Measurements from ENCODE around the gene FLOT1. TPM values are rescaled to one million over a fixed set of nuclear protein-coding genes. Genes with fewer than 3 reads are reported as not detected.

FLOT1 gene
- total RNA-seq, 1 experiment from 2014 or later, result 110 TPM

DNA sequence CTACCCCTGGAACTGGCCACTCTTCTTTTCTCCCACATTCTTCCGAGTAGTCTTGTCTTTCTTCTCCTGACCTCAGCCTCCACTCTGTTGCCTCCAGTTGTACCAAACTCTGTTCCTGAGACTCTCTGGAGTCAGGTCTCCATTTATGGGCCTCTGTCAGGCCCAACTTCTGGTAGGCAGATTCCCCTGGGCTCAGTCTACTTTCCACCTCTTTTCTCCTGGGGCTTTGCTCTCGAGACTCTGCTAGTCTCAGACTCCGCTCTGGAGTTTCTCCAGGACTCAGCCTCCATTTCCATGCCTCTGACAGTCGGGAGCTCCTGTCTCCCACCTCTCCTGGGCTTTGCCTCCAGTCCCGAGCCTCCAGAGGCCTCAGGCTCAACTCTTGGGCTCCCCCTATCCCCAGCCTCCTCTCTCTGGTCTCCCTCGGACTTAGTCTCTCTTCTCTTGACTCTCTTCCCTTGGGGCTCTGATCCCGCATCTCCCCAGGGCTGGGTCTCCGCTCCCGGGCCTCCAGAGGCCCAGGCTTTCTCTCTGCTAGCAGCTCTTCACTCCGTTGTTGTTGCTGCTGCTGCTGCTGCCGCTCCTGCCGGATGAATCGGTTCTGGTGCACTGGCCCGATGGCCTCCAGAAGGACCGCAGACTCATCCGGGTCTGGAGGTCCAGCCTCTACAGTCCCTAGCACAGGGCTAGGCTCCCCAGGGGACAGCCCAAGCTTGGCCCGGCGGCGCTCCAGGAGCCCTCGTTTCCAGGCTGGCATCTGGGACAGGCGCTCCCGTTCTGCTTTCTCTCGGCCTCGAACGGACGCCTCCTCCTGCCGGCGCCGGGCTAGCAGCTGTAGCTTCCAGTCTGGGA, 57.1 kb downstream of the FLOT1 start:
- Mint-ChIP-seq H3K27me3 (ENCODE audit: low read depth) (no peaks in the 10 kb centered on the region), H3K36me3 (peaks cover 3% of the 10 kb centered on the region), H3K9me3 (no peaks in the 10 kb centered on the region), H3K4me1 (peaks cover 68% of the 10 kb centered on the region), H3K27ac (peak overlapping the region; percentile 7; the same call in 1 of the 2 replicates), H3K4me3 (peak overlapping the region; percentile 80)
- ChIA-PET CTCF (interaction anchor here (0.6 to 9.7 kb wide), 5 partner anchors 9 to 45 kb away, joined by 3 to 131 read pairs (median 5); partner anchors contain the start of gene MDC1), POLR2A (interaction anchor here (0.5 kb wide), 1 partner anchor 17 kb away, joined by 4 read pairs; no protein-coding TSS in a partner anchor)
- ATAC-seq (no peak), DNase-seq (ENCODE audit: low spot score) (no peak)
- TF ChIP-seq FOXJ3 (CRISPR knock-in tag; IDR thresholded peaks at IDR 0.05; ENCODE audit: borderline replicate concordance), result no peak
- peak; percentile 20; the same call in 1 of the 2 replicates for TF ChIP-seq ZNF121 (CRISPR knock-in tag; IDR thresholded peaks at IDR 0.05)
- TF ChIP-seq, protein P1, sequence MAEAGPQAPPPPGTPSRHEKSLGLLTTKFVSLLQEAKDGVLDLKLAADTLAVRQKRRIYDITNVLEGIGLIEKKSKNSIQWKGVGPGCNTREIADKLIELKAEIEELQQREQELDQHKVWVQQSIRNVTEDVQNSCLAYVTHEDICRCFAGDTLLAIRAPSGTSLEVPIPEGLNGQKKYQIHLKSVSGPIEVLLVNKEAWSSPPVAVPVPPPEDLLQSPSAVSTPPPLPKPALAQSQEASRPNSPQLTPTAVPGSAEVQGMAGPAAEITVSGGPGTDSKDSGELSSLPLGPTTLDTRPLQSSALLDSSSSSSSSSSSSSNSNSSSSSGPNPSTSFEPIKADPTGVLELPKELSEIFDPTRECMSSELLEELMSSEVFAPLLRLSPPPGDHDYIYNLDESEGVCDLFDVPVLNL (CRISPR knock-in tag; IDR thresholded peaks at IDR 0.05; ENCODE audit: borderline replicate concordance, low read depth), result no peak

DNA sequence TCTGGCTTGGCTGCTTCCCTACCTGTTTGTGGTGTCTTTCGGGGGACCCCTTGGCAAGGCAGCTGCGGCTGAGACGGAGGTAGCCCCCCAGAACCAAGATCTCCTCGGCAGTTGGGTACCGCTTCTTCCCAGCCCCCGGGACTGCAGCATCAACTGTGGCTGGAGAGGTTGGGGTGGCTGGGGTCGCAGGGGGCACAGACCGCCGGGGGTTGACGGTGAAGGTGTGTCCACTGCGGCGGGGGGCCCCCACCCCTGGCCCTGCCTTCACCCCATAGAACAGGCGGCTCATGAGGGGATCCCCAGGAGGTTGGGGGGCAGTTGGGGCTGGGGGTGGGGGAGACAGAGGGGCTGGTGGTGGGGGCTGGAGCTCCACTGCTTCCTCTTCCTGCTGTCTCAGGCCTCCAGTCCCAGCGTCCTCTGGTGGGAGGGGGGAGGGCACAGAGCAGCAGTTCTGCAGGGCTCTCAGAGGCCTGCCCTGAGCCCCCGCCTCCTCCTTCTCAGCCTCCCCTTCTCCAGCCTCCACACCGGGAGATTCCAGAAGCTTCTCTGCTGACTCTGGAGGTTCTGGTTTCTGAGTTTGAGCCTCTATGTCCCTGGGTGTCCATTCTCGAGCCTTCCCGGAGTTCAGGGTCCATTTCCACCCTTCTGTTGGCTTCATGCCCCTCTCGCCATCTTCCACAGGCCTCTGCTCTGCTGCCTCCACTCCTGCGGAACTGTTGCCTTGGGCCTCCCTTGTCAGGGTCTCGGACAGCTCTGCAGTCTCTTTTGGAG, 57.9 kb downstream of the FLOT1 start:
- no peak for ATAC-seq
- CTCF ChIA-PET, result interaction anchor here (0.6 to 9.7 kb wide), 6 partner anchors 10 to 163 kb away, joined by 3 to 131 read pairs (median 4); partner anchors contain the start of gene MDC1
- TF ChIP-seq TP53 (CRISPR knock-in tag; IDR thresholded peaks at IDR 0.05) (no peak), IRF2 (CRISPR knock-in tag; IDR thresholded peaks at IDR 0.05; ENCODE audit: borderline replicate concordance, low read depth) (no peak), KAT7 (CRISPR knock-in tag; IDR thresholded peaks at IDR 0.05; ENCODE audit: borderline replicate concordance) (no peak), NR1H2 (CRISPR knock-in tag; IDR thresholded peaks at IDR 0.05) (no peak), SMAD4 (CRISPR knock-in tag; IDR thresholded peaks at IDR 0.05) (no peak)
- Mint-ChIP-seq H3K36me3 (peaks cover 3% of the 10 kb centered on the region), H3K9me3 (no peaks in the 10 kb centered on the region), H3K4me3 (peak overlapping the region; percentile 80), H3K27ac (peak overlapping the region; percentile 7; the same call in 1 of the 2 replicates), H3K4me1 (peaks cover 68% of the 10 kb centered on the region), H3K27me3 (ENCODE audit: low read depth) (no peaks in the 10 kb centered on the region)
- POLR2A ChIA-PET, result interaction anchor here (1.4 kb wide), 1 partner anchor 36 kb away, joined by 4 read pairs; no protein-coding TSS in a partner anchor
- no peak for DNase-seq (ENCODE audit: low spot score)

DNA sequence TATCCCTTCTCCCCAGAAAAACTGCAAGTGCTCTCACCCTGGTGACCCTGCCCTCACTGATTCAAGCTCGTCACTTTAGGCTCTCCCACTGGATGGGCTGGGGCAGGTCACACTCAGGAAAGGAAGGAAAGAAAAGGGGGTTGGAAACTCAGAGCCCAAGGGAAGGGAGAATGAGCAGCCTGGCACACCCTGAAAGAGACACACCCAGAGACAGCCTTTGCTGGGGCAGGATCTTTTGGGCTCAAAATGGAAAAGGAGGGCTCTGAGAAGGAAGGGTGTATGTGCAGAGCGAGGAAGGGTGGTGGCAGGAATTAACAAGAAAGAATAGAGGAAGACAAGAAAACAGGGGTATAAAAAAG, 58.5 kb downstream of the FLOT1 start:
- Mint-ChIP-seq H3K4me3 (peak overlapping the region; percentile 54), H3K4me1 (peaks cover 68% of the 10 kb centered on the region), H3K9me3 (no peaks in the 10 kb centered on the region), H3K27me3 (ENCODE audit: low read depth) (no peaks in the 10 kb centered on the region), H3K27ac (peak overlapping the region; percentile 55), H3K36me3 (peaks cover 3% of the 10 kb centered on the region)
- CTCF ChIA-PET, result interaction anchor here (0.7 to 9.7 kb wide), 3 partner anchors 38 to 164 kb away, joined by 3 to 131 read pairs (median 7); no protein-coding TSS in a partner anchor
- DNase-seq (ENCODE audit: low spot score) (no peak), ATAC-seq (no peak)
- POLR2A ChIA-PET, result interaction anchor here (1.4 kb wide), 1 partner anchor 37 kb away, joined by 4 read pairs; no protein-coding TSS in a partner anchor
- no peak for TF ChIP-seq EMX1 (CRISPR knock-in tag; IDR thresholded peaks at IDR 0.05)
- TF ChIP-seq, protein P2, sequence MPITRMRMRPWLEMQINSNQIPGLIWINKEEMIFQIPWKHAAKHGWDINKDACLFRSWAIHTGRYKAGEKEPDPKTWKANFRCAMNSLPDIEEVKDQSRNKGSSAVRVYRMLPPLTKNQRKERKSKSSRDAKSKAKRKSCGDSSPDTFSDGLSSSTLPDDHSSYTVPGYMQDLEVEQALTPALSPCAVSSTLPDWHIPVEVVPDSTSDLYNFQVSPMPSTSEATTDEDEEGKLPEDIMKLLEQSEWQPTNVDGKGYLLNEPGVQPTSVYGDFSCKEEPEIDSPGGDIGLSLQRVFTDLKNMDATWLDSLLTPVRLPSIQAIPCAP (CRISPR knock-in tag; IDR thresholded peaks at IDR 0.05), result no peak
- TF ChIP-seq NFATC4 (CRISPR knock-in tag; IDR thresholded peaks at IDR 0.05), result no peak
- TF ChIP-seq NFYB (CRISPR knock-in tag; conservative IDR thresholded peaks at IDR 0.05; ENCODE audit: low read depth), result no peak
- TF ChIP-seq ESRRA (CRISPR knock-in tag; IDR thresholded peaks at IDR 0.05; ENCODE audit: borderline replicate concordance), result no peak
- no peak for TF ChIP-seq ZNF263 (CRISPR knock-in tag; IDR thresholded peaks at IDR 0.05; ENCODE audit: low read depth)
- TF ChIP-seq JAZF1 (CRISPR knock-in tag; IDR thresholded peaks at IDR 0.05), result no peak
- TF ChIP-seq CBFB (CRISPR knock-in tag; IDR thresholded peaks at IDR 0.05; ENCODE audit: low read depth), result no peak
- TF ChIP-seq ZNF396 (CRISPR knock-in tag; IDR thresholded peaks at IDR 0.05; ENCODE audit: borderline replicate concordance), result no peak
- TF ChIP-seq TEAD4 (CRISPR knock-in tag; IDR thresholded peaks at IDR 0.05), result no peak
- TF ChIP-seq SMAD4 (CRISPR knock-in tag; IDR thresholded peaks at IDR 0.05), result no peak
- TF ChIP-seq, protein P3, sequence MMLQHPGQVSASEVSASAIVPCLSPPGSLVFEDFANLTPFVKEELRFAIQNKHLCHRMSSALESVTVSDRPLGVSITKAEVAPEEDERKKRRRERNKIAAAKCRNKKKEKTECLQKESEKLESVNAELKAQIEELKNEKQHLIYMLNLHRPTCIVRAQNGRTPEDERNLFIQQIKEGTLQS (CRISPR knock-in tag; conservative IDR thresholded peaks at IDR 0.05), result no peak
- TF ChIP-seq, protein P4, sequence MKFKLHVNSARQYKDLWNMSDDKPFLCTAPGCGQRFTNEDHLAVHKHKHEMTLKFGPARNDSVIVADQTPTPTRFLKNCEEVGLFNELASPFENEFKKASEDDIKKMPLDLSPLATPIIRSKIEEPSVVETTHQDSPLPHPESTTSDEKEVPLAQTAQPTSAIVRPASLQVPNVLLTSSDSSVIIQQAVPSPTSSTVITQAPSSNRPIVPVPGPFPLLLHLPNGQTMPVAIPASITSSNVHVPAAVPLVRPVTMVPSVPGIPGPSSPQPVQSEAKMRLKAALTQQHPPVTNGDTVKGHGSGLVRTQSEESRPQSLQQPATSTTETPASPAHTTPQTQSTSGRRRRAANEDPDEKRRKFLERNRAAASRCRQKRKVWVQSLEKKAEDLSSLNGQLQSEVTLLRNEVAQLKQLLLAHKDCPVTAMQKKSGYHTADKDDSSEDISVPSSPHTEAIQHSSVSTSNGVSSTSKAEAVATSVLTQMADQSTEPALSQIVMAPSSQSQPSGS (CRISPR knock-in tag; IDR thresholded peaks at IDR 0.05; ENCODE audit: borderline replicate concordance, low read depth), result no peak
- TF ChIP-seq, protein P5, sequence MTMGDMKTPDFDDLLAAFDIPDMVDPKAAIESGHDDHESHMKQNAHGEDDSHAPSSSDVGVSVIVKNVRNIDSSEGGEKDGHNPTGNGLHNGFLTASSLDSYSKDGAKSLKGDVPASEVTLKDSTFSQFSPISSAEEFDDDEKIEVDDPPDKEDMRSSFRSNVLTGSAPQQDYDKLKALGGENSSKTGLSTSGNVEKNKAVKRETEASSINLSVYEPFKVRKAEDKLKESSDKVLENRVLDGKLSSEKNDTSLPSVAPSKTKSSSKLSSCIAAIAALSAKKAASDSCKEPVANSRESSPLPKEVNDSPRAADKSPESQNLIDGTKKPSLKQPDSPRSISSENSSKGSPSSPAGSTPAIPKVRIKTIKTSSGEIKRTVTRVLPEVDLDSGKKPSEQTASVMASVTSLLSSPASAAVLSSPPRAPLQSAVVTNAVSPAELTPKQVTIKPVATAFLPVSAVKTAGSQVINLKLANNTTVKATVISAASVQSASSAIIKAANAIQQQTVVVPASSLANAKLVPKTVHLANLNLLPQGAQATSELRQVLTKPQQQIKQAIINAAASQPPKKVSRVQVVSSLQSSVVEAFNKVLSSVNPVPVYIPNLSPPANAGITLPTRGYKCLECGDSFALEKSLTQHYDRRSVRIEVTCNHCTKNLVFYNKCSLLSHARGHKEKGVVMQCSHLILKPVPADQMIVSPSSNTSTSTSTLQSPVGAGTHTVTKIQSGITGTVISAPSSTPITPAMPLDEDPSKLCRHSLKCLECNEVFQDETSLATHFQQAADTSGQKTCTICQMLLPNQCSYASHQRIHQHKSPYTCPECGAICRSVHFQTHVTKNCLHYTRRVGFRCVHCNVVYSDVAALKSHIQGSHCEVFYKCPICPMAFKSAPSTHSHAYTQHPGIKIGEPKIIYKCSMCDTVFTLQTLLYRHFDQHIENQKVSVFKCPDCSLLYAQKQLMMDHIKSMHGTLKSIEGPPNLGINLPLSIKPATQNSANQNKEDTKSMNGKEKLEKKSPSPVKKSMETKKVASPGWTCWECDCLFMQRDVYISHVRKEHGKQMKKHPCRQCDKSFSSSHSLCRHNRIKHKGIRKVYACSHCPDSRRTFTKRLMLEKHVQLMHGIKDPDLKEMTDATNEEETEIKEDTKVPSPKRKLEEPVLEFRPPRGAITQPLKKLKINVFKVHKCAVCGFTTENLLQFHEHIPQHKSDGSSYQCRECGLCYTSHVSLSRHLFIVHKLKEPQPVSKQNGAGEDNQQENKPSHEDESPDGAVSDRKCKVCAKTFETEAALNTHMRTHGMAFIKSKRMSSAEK (CRISPR knock-in tag; IDR thresholded peaks at IDR 0.05; ENCODE audit: borderline replicate concordance), result no peak
- TF ChIP-seq PRRX2 (CRISPR knock-in tag; IDR thresholded peaks at IDR 0.05), result no peak
- TF ChIP-seq KAT7 (CRISPR knock-in tag; IDR thresholded peaks at IDR 0.05; ENCODE audit: borderline replicate concordance), result no peak

All from WTC11 (cell line).